Activated naive CD4-positive, alpha-beta T cell treated with anti-CD3 and anti-CD28 coated beads, Interleukin-2, amount 50 U/mL, for 72 hours (primary cell): Measurements from ENCODE around the gene HOXA11. TPM values are rescaled to one million over a fixed set of nuclear protein-coding genes. Genes with fewer than 3 reads are reported as not detected.
A peak's percentile ranks its signal among the peaks of the same experiment; 100 is the strongest.

Experiments used
- ATAC-seq, 2 donors: fragments of 150-1000 bp; cut with Tn5 transposase; 2 replicates each; pipeline ENCODE4 v1.10.0; 2021; ENCODE audit warnings: mild to moderate bottlenecking in 2 of 2, moderate library complexity in 2 of 2
- DNase-seq, 2 donors: peaks; one replicate each; pipeline ENCODE4 v3.0.0; 2021 to 2022; ENCODE audit warnings: low spot score in 2 of 2
- H3K27ac Mint-ChIP-seq, 2 donors: one replicate each; pipeline ENCODE4 v1.8.0; 2022; ENCODE audit warnings: mild to moderate bottlenecking in 2 of 2, mixed read lengths in 2 of 2
- H3K36me3 Mint-ChIP-seq, 2 donors: one replicate each; pipeline ENCODE4 v1.8.0; 2022; ENCODE audit warnings: mixed read lengths in 2 of 2
- H3K9me3 Mint-ChIP-seq, 2 donors: one replicate each; pipeline ENCODE4 v1.8.0; 2022; ENCODE audit warnings: mixed read lengths in 2 of 2
- total RNA-seq, 2 donors: library from RNA; stranded (reverse); gene quantifications; one replicate each; pipeline ENCODE4 v1.2.3, GENCODE V29; 2022

Gene HOXA11
- total RNA-seq, 2 donors from 2014 or later: not detected

DNA sequence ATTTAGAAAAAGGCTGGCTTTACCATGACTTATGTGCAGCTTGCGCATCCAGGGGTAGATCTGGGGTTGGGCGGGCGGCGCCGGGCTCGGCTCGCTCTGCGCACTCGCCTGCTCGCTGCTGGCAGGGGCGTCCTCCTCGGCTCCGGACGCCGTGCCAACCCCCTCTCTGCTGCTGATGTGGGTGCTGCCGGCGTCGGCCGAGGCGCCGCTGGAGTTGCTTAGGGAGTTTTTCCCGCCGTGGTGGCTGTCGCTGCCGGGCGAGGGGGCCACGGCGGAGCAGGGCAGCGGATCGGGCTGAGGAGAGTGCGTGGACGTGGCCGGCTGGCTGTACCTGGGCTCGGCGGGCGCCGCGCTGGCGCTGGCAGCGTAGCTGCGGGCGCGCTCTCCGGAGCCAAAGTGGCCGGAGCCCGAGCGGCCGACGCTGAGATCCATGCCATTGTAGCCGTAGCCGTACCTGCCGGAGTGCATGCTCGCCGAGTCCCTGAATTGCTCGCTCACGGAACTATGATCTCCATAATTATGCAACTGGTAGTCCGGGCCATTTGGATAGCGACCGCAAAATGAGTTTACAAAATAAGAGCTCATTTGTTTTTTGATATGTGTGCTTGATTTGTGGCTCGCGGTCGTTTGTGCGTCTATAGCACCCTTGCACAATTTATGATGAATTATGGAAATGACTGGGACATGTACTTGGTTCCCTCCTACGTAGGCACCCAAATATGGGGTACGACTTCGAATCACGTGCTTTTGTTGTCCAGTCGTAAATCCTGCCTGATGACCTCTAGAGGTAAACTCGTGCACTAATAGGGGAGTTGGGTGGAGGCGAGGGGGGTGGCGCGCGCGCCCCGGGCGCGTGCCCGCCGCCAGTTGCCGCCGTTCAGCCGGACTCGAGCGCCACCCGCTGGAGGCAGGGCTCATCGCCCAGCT lies 41.7 kb downstream of the HOXA11 start, which contains the start of gene HOXA5:
Gene HOXA5, minus strand, starts transcription at position 659 of the 927 bp plus-strand sequence. Its CDS starts 74 bp downstream, at position 585.
- Mint-ChIP-seq H3K27ac (no peak within 1 kb of the TSS), H3K9me3 (no peaks in the 10 kb centered on the region), H3K36me3 (peaks cover 0 to 9% of the 10 kb centered on the region in 2 donors)
- no peak for DNase-seq
- peak; percentile 37 to 41 for ATAC-seq

DNA sequence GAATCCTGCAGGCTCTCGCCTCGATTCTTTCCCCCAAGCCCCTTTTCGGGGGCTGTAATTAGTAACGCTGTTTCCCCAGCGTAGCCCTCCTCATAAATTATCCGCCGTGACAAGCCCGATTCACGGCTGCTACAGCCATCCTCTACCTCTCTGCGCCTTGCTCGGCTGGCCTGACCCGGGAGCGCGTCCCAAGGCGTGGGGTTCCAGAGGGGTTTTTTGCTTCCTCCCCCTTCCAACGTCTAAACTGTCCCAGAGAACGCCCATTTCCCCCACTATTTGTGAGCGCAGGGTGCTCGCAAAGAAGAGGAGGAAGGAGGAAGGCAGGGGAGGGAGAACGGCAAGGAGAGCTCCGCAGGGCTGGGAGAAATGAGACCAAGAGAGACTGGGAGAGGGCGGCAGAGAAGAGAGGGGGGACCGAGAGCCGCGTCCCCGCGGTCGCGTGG lies 42.4 kb downstream of the HOXA11 start:
- Mint-ChIP-seq H3K9me3 (no peaks in the 10 kb centered on the region), H3K36me3 (peaks cover 0 to 5% of the 10 kb centered on the region in 2 donors), H3K27ac (no peak overlapping the region)
- no peak for ATAC-seq
- no peak for DNase-seq

DNA sequence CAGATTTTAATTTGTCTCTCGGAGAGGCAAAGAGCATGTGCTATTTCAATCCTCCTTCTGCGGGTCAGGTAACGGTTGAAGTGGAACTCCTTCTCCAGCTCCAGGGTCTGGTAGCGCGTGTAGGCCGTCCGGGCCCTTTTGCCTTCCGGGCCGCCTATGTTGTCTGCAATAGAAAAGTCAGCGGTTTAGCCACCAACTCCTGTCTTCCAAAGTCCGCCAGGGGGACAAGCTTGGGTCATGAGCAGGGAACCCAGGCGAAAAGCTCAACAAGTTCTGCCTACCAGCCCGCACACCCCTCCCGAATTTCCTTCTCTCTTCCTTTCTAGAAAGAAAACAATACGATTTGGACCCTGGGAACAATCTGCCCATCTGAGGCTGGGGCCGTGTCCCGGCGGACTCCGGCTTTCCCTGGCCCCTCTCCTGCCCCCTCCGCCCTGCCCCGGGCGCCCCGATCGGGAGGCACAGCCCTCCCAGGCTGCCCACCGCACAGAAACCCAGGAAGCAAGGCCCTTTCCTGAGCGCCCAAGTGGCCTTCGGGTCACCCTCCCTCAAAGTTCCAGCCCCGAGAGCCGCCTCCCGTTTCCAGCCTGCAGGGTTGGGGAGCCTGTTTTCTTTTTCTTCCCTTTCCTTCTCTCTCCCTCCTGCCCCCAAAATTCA lies 43.0 kb downstream of the HOXA11 start:
- DNase-seq: no peak
- Mint-ChIP-seq H3K27ac (no peak overlapping the region), H3K9me3 (no peaks in the 10 kb centered on the region), H3K36me3 (peaks cover 0 to 5% of the 10 kb centered on the region in 2 donors)
- ATAC-seq: no peak

DNA sequence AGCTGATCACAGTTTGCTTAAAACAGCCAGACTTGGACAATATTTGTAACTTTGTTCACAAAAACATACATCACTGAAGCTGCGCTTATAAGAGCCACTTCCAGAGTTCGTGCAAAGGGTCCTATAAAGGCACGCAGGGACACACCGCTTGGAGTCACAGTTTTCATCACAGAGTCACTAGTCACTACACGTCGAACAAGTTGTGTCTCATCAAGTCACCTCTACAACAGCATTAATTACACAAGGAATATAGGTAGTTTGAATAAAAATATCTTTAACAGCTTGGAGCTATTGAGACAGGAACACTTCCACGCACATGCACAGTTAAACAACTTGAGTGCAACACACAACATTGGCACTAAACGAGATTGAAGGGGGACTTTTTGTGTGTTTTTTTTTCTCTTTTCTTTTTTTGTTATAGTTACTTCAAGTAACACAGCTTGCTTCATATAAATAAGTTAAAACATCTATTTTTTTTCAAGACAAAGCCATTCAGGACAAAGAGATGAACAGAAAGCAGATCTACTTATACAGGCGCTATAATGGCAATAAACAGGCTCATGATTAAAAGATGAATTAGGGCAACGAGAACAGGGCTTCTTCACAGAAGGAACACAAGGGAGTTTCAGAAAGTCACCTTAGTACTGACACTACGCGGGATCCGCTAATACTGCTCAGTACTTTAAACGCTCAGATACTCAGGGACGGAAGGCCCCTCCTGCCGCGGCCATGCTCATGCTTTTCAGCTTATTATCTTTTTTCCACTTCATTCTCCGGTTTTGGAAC lies 43.7 kb downstream of the HOXA11 start:
- ATAC-seq (no peak), DNase-seq (no peak)
- H3K36me3 Mint-ChIP-seq: peaks cover 0 to 1% of the 10 kb centered on the region in 2 donors
- no peak overlapping the region for H3K27ac Mint-ChIP-seq
- no peaks in the 10 kb centered on the region for H3K9me3 Mint-ChIP-seq

DNA sequence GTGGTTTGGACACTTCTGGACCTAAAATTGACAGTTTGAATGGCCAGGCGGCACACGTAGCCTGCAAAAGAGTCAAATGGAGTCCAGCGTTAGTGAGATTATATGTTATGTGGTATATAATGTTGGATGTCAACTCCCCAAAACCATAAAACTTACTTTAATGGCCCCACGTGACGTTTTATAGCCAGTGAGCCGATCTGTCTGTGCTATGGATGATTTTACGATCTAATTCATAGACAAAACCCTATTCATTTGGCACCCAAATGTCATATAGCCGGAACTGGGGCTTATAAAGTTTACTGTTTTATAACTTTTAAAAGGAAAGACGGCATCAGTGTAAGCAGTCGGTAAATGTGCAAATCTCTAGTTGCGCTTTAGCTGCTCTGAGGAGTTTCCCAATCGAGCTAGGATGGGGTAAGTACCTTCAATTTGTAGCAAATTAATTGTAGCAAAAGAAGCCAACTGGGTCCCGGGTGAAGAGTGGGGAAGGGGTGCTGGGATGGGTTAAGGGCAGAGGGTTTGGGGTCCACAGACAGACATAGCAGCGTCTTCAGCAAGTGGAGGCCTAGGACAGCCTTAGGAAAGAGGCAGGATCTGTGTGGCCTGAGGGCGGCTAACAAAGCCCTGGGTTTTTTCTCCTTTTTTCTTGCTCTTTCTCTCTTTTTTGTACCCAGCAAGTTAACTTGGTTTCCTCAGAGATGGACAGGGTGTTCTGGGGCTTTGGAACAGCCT lies 44.7 kb downstream of the HOXA11 start:
- DNase-seq: no peak
- H3K27ac Mint-ChIP-seq: no peak overlapping the region
- H3K36me3 Mint-ChIP-seq: no peaks in the 10 kb centered on the region
- no peak for ATAC-seq
- H3K9me3 Mint-ChIP-seq: no peaks in the 10 kb centered on the region

DNA sequence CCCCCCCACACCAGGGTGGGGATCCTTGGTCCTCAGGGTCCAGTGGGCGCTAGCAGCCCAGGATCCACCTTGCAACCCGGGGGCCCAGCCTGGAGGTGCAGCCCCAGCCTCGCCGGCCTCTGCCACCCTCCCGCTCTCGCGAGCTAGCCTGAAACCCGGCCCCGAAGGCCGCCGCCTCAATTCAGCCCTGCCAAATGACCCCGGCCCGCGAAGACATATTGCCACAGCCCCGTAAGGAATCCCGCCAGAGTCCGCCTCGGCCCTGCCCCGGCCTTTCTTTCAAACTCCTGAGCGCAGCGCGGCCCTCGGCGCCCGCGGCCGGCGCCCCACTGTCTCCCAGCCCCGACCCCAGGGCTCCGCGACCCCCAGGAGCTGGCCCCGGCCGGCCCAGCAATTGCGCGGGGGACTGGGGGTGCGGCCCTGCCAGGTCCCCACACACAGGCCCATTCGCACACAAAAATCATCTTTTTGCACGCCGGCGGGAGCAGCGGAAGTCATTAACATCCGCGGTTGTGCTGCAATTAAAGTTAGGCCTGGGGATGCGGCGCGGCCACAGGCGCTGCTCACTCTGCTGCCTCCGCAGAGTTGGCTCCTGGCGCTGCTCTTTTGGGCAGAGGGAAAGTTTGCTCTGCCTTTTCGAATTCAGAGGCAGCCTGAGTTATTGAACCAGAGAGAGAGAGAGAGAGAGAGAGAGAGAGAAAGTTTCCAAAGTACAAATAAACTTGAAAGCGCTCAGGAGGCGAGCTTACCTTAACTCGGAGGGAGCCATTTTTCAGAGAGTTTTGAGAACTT lies 45.5 kb downstream of the HOXA11 start:
- no peak for DNase-seq
- ATAC-seq: no peak
- Mint-ChIP-seq H3K36me3 (no peaks in the 10 kb centered on the region), H3K9me3 (no peaks in the 10 kb centered on the region), H3K27ac (no peak overlapping the region)

DNA sequence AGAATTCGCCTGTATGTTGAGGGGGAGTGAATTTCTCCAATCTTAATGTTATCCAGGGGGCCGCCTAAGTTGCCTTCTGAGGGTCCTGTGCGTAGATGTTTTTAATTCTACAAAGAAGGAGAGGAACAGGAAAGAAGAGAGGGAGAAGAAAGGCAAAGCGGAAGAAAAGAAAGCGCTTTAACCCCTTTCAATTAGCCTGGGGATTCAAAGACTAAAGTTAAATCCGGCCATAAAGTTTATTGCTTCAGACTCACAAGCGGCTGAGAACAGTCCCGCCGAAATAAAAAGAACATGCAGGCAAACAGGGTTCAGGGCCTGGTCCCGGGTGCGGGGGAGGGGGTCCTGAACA lies 46.1 kb downstream of the HOXA11 start:
- Mint-ChIP-seq H3K27ac (no peak overlapping the region), H3K9me3 (no peaks in the 10 kb centered on the region)
- ATAC-seq: no peak

DNA sequence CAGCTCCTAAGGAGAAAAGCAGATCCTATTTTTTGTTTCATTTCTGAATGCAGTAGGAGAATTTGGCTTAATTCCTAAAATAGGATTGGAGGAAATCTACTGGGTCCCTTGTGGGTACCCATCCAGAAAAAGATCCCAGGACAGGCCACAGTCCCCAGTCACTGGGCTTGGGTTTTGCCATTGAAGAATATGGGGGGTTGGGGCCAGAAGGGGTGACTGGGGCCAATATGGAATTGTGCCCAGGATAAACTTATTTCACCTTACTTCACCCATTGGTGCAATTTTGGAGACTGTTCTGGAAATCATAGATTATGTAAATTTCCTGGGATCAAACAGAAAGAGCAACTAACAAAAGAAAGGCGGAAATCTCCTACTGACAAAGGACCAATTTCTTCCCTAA lies 46.6 kb downstream of the HOXA11 start:
- H3K27ac Mint-ChIP-seq: no peak overlapping the region
- no peak for DNase-seq
- no peaks in the 10 kb centered on the region for H3K36me3 Mint-ChIP-seq
- H3K9me3 Mint-ChIP-seq: no peaks in the 10 kb centered on the region
- ATAC-seq: no peak

More for the DNA sequence above, 46.1 kb downstream of the HOXA11 start:
- no peak for DNase-seq
- H3K36me3 Mint-ChIP-seq: no peaks in the 10 kb centered on the region

DNA sequence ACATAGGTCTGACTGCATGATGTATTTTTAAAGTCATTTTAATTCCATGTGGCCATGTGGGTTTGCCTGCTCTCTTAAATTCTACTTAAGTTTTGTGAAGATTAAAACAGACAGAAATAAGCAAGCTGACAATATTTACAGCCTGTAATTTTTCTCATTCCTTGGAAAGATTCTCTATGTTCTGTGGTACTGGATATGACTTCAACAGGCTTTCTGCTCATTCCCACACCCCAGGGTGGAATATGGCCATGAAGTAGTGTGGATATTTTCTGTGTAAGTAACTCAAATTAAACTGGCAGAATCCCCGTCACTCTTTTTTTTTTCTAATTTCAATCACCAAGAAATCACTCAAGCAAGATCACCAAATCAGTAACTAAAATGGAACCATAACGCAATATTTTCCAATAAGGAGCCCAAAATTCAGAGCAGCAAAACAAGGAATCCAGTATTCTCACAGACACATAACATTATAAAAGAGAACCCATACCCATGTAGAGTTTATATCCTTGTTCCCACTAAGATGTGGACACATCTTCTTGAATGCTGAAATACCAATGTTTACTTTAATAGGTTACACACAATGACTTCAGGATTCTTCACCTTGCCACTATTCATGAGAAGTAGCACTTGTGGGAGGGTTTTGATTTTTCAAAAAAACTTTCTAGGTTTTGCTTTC lies 47.3 kb downstream of the HOXA11 start:
- Mint-ChIP-seq H3K9me3 (no peaks in the 10 kb centered on the region), H3K27ac (no peak overlapping the region), H3K36me3 (no peaks in the 10 kb centered on the region)
- DNase-seq: no peak
- ATAC-seq: no peak

DNA sequence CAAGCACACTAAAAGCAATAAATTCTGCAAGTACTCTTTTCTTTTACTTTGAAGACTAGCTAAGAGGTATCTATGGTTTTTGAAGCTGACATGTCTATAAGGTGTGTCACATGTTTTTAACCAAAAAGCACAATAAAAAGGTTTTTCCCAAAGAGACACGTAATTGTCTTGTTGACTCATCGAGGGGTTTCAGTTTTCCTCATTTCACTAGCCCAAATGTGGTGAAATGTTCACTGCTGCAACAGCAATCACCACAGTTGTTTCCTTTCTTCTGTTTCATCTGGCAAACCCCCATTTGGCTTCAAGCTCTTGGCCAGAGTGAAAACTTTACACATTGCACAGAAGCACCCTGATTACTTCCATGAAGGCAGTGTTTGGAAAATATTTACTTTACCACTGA lies 50.6 kb downstream of the HOXA11 start:
- Mint-ChIP-seq H3K36me3 (peaks cover 0 to 1% of the 10 kb centered on the region in 2 donors), H3K27ac (no peak overlapping the region), H3K9me3 (no peaks in the 10 kb centered on the region)
- ATAC-seq (peak; percentile 74 to 90), DNase-seq (no peak)

DNA sequence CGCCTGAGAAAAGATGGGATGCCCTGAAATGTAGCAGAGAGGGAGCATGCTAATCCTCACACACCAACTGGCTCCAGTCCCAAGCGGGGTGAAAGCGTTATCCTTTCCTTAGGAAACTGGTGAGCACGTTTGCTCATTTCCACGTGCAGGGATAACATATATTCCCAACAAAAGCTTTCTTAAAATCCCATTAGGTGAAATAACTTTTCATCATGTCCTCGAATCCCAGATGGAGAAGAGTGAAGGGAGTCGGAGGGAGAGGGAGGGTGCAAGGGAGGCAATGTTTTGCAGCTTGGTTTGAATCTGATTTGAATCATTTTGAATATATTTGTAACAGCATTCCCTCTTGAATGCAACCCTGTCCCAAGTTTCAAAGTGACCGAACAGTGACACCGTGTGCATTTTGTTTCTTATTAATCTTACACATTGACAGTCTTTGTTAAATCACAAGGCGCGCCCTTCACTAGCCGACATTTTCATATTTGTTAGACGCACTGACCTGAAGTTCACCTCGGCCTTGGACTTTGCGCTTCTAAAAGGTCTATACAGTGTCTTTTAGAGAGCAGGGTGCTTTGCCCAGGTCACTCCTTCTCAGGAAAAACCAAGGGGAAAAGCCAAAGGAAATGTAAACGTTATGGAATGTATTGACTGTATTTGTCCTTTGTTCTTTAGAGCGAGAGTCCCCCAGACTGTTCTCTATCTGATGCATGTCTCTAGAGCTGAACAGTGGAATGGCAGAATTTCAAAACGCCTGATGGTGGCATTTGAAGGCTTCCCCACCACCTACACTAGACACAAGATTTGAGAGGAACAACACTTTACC lies 51.4 kb downstream of the HOXA11 start:
- peak in 1 of 2 donors; percentile 1 for ATAC-seq
- no peak overlapping the region for H3K27ac Mint-ChIP-seq
- no peak for DNase-seq
- H3K9me3 Mint-ChIP-seq: no peaks in the 10 kb centered on the region
- H3K36me3 Mint-ChIP-seq: peaks cover 0 to 4% of the 10 kb centered on the region in 2 donors

DNA sequence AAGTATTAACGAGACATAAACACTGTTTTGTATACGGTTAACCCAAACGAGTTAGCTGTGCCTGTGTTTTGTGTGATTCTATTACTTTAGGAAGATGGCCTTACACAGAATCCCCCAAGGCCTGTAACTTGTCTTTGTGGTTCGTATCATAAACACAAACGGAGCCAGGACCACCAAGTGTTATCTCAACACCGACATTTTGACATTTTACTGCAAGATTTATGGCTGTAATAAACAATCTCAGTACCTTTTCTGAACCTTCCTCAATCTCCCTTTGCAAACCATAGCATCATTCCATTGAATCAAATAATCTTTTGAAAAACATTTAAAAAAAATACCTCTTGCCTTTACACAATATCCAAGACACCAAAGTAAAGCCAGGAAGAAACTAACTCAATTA lies 52.1 kb downstream of the HOXA11 start:
- no peak for ATAC-seq

DNA sequence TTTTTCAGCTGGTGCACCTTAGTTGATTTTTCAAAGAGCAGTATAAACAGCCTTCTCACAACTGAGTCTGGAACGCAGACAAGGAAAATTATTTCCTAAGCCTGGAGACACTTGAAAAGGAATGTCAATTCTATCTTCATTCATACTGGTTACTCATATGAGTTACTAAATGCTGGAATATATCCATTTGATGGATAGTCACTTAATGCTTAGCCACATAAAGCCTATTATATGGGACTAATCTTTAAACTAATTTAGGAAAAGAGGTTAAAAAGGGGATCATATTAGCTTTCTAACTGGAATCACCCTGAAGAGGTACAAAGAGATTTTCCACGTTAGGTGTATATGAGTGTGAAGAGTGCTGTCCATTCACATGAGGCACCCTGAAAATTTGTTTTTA lies 52.8 kb downstream of the HOXA11 start:
- DNase-seq: no peak
- no peak for ATAC-seq
- H3K27ac Mint-ChIP-seq: no peak overlapping the region
- H3K36me3 Mint-ChIP-seq: peaks cover 0 to 4% of the 10 kb centered on the region in 2 donors
- H3K9me3 Mint-ChIP-seq: no peaks in the 10 kb centered on the region

More for the DNA sequence above, 52.1 kb downstream of the HOXA11 start:
- Mint-ChIP-seq H3K36me3 (peaks cover 0 to 4% of the 10 kb centered on the region in 2 donors), H3K9me3 (no peaks in the 10 kb centered on the region), H3K27ac (no peak overlapping the region)
- no peak for DNase-seq

DNA sequence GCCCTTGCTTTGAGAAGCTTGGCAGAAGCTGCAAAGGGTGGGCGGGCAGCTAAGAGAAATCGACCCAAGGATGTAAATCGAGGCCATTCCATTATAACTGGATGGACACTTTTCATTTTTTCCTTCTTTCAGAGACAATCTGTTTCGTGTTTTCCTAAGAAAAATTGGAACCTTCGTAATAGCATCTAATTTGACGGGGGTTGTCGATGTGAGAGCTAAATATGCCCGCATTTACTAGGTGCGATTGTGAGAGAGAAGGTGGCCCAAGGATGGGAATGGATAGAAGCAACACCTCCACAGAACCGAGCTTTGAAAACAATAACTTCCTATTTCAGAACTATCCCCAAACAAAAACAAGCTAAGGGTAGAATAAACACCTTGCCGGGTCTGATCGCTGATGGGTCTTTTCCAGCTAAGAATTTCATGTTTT lies 53.6 kb downstream of the HOXA11 start:
- Mint-ChIP-seq H3K9me3 (no peaks in the 10 kb centered on the region), H3K36me3 (peaks cover 0 to 4% of the 10 kb centered on the region in 2 donors), H3K27ac (peak overlapping the region in 1 of 2 donors; percentile 60)
- DNase-seq (no peak), ATAC-seq (no peak)
